B cell (primary cell): ENCODE results near the gene NRM. TPM values are rescaled to one million over a fixed set of nuclear protein-coding genes. Genes with fewer than 3 reads are reported as not detected.

ENCODE experiments used
- ATAC-seq: fragments of 200-7000 bp; cut with Tn5 transposase; one replicate; pipeline ENCODE4 v1.10.0; 2021; ENCODE audit warnings: low read depth, mild to moderate bottlenecking, moderate number of reproducible peaks, moderate library complexity
- CTCF ChIA-PET: fragments of 350-600 bp; sonication (Branson Sonifier 250); formaldehyde crosslinking; loops from one replicate; lab custom pipeline; 2021; ENCODE audit warnings: antibody characterized with exemption, inconsistent platforms; lab: Charles Lee
- POLR2A ChIA-PET: fragments of 350-600 bp; sonication (Branson Sonifier 250); formaldehyde crosslinking; loops from one replicate; lab custom pipeline; 2021; ENCODE audit warnings: antibody characterized with exemption; lab: Charles Lee
- DNase-seq: peaks from one replicate; pipeline ENCODE4 v3.0.0; 2013
- H2AFZ ChIP-seq: 2 replicates; pipeline ENCODE4 v1.6.1; 2012; ENCODE audit warnings: mild to moderate bottlenecking, low read depth, low read length; ENCODE audit not compliant: insufficient read depth, poor library complexity, severe bottlenecking
- H3K27ac ChIP-seq, 2 donors: 1 replicate in 1 of 2; 2 replicates in 1 of 2; pipeline ENCODE4 v1.5.1; 2012 to 2013; ENCODE audit warnings: low read length in 2 of 2, mild to moderate bottlenecking in 2 of 2, moderate library complexity in 1 of 2
- H3K27me3 ChIP-seq, 4 experiments: fragments of 200-600 bp in 1 of 4; sonication (generic) in 1 of 4; replicated peaks in 1 of 4; 1 replicate in 2 of 4; 2 replicates in 2 of 4; pipeline versions ENCODE4 v1.6.1 to v1.7.0; 2013 to 2016; ENCODE audit warnings: low read length in 3 of 4, mild to moderate bottlenecking in 2 of 4, mixed read lengths in 1 of 4, moderate library complexity in 1 of 4; ENCODE audit not compliant: insufficient read depth in 4 of 4, control insufficient read depth in 3 of 4; ENCODE audit errors: control extremely low read depth in 1 of 4
- H3K36me3 ChIP-seq, 2 experiments: replicated peaks in 1 of 2; 1 replicate in 1 of 2; 2 replicates in 1 of 2; pipeline versions ENCODE4 v1.6.1 to v1.7.1; 2013; ENCODE audit warnings: low read length in 1 of 2; ENCODE audit not compliant: insufficient read depth in 2 of 2, control insufficient read depth in 1 of 2; ENCODE audit errors: control extremely low read depth in 1 of 2, extremely low read depth in 1 of 2
- H3K4me1 ChIP-seq, 2 donors: fragments of 200-600 bp in 1 of 2; sonication (generic) in 1 of 2; 1 replicate in 1 of 2; 2 replicates in 1 of 2; pipeline versions ENCODE4 v1.5.1 to v1.6.1; 2013 to 2017; ENCODE audit warnings: low read length in 2 of 2; ENCODE audit not compliant: control insufficient read depth in 2 of 2, insufficient read depth in 2 of 2
- H3K4me2 ChIP-seq: replicated peaks from 2 replicates; pipeline ENCODE3; 2012; ENCODE audit warnings: mild to moderate bottlenecking, low read depth, low read length; ENCODE audit not compliant: poor library complexity, severe bottlenecking
- H3K4me3 ChIP-seq, 5 experiments: fragments of 200-600 bp in 1 of 5; sonication (generic) in 1 of 5; 1 replicate in 3 of 5; 2 replicates in 2 of 5; pipeline versions ENCODE4 v1.5.1 to v1.7.0; 2011 to 2016; ENCODE audit warnings: low read length in 4 of 5, mild to moderate bottlenecking in 4 of 5, low read depth in 2 of 5, control low read depth in 1 of 5, moderate library complexity in 1 of 5; ENCODE audit not compliant: insufficient read depth in 1 of 5; ENCODE audit errors: control extremely low read depth in 1 of 5, extremely low read depth in 1 of 5
- H3K79me2 ChIP-seq: fragments of 200-600 bp; sonication (generic); one replicate; pipeline ENCODE4 v1.6.0; 2016; ENCODE audit warnings: low read length; ENCODE audit not compliant: control insufficient read depth, insufficient read depth
- H3K9ac ChIP-seq: fragments of 200-600 bp; sonication (generic); 2 replicates; pipeline ENCODE4 v1.6.1; 2017; ENCODE audit warnings: mild to moderate bottlenecking, low read length, moderate library complexity
- H3K9me3 ChIP-seq, 3 donors: one replicate each; pipeline versions ENCODE4 v1.6.1 to v1.7.1; 2013; ENCODE audit warnings: low read length in 2 of 3; ENCODE audit not compliant: control insufficient read depth in 2 of 3, insufficient read depth in 1 of 3; ENCODE audit errors: control extremely low read depth in 1 of 3
- H4K20me1 ChIP-seq: 2 replicates; pipeline ENCODE4 v1.6.0; 2012; ENCODE audit warnings: mild to moderate bottlenecking, low read length; ENCODE audit not compliant: insufficient read depth, control insufficient read depth, poor library complexity, severe bottlenecking
- H3K27ac Mint-ChIP-seq: one replicate; pipeline ENCODE4 v1.8.0; 2021; ENCODE audit warnings: mixed read lengths
- H3K27me3 Mint-ChIP-seq: one replicate; pipeline ENCODE4 v1.8.0; 2021; ENCODE audit warnings: mixed read lengths
- H3K4me1 Mint-ChIP-seq: one replicate; pipeline ENCODE4 v1.8.0; 2021; ENCODE audit warnings: mixed read lengths
- H3K4me3 Mint-ChIP-seq: one replicate; pipeline ENCODE4 v1.8.0; 2021; ENCODE audit warnings: mixed read lengths
- H3K9me3 Mint-ChIP-seq: one replicate; pipeline ENCODE4 v1.8.0; 2022; ENCODE audit warnings: mixed read lengths; ENCODE audit not compliant: insufficient read depth
- CTCF ChIP-seq: fragments of 200-600 bp; IDR thresholded peaks from one replicate; pipeline ENCODE4 v1.8.0; 2022; ENCODE audit warnings: antibody characterized with exemption, mild to moderate bottlenecking
- EZH2 ChIP-seq: IDR thresholded peaks from 2 replicates; pipeline ENCODE4 v1.6.1; 2012; ENCODE audit warnings: borderline replicate concordance, low read depth, mild to moderate bottlenecking, moderate library complexity, low read length; ENCODE audit not compliant: insufficient read depth, poor library complexity, severe bottlenecking
- WGBS: methylation state at CpG from one replicate; pipeline ENCODE4 v1.1.5; 2013; ENCODE audit warnings: missing lambda C conversion rate; ENCODE audit not compliant: insufficient coverage; 5-methylcytosine and 5-hydroxymethylcytosine counted together
- intact Hi-C: fragments of 100-400 bp; cut with micrococcal nuclease; formaldehyde crosslinking; loops from one replicate; pipeline ENCODE4 v1.10.0; 2022
- polyA plus RNA-seq: library from polyadenylated mRNA; depleted of rRNA; stranded (reverse); fragments of >200 nt; gene quantifications from 2 replicates; pipeline ENCODE4 v1.2.3, GENCODE V29; 2012
- total RNA-seq, 2 donors: library from RNA; stranded (reverse); fragments of 120-200 nt in 1 of 2; gene quantifications; 1 replicate in 1 of 2; 2 replicates in 1 of 2; pipeline versions ENCODE4 v1.2.3 to v1.2.4, GENCODE V29; 2013 to 2022

The NRM gene
- total and polyA plus RNA-seq, 2 donors (not counting 1 experiment from before 2014, with no cell fraction given): 24.9 to 26.0 TPM

GRCh38 chr6:30688569-30688968 lies 2.2 kb downstream of the NRM start:
- ATAC-seq: peak; percentile 11
- Histone ChIP-seq H3K4me3 (peak overlapping the region in 4 of 5 experiments; percentile 91 to 100 (median 95)), H3K79me2 (peaks cover 44% of the 10 kb centered on the region), H2AFZ (no peak overlapping the region), H3K27me3 (no peaks in the 10 kb centered on the region), H3K4me2 (peak overlapping the region; percentile 100), H3K9me3 (no peaks in the 10 kb centered on the region), H3K36me3 (peaks cover 0 to 3% of the 10 kb centered on the region in 2 experiments), H4K20me1 (peaks cover 31% of the 10 kb centered on the region), H3K9ac (peak overlapping the region; percentile 98), H3K27ac (peak overlapping the region; percentile 93 to 97), H3K4me1 (peaks cover 36 to 43% of the 10 kb centered on the region in 2 donors)
- peaks cover 63% of the 10 kb centered on the region for H3K4me1 Mint-ChIP-seq
- DNase-seq: peak; percentile 77
- peak overlapping the region; percentile 99 for H3K27ac Mint-ChIP-seq
- CTCF ChIA-PET: interaction anchor here (0.9 to 8.9 kb wide), 9 partner anchors 9 to 73 kb away, joined by 3 to 151 read pairs (median 4); partner anchors contain the start of genes DHX16, MDC1, MRPS18B and TUBB
- POLR2A ChIA-PET: interaction anchor here (0.8 to 3.2 kb wide), 8 partner anchors 8 to 132 kb away, joined by 3 to 45 read pairs (median 5); partner anchors contain the start of genes DHX16, GNL1, MDC1 and TUBB
- H3K27me3 Mint-ChIP-seq: no peaks in the 10 kb centered on the region
- WGBS: 17% methylated on average over 1 of the region's 9 CpGs
- H3K4me3 Mint-ChIP-seq: peak overlapping the region; percentile 97
- TF ChIP-seq CTCF (no peak), EZH2 (no peak)
- no peaks in the 10 kb centered on the region for H3K9me3 Mint-ChIP-seq
- intact Hi-C loops: loop anchor here (1.0 kb wide), 1 partner anchor 9 kb away; no protein-coding TSS in a partner anchor
